Ovary (tissue), 3 donors: ENCODE results near the gene ZBED1.

Experiments
- EP300 ChIP-seq: sonication (generic); formaldehyde crosslinking; IDR thresholded peaks from one replicate; pipeline ENCODE4 v1.6.1; 2017; ENCODE audit warnings: antibody characterized with exemption
- TF ChIP-seq, protein P1 (sequence below), 3 donors: fragments of 450-650 bp in 2 of 3; fragments of 200-600 bp in 1 of 3; IDR thresholded peaks; one replicate each; pipeline versions ENCODE4 v1.5.1 to v1.8.0; 2016 to 2022; ENCODE audit warnings: antibody characterized with exemption in 3 of 3, mild to moderate bottlenecking in 1 of 3
- donor health status: DM: no; HTN: no; CAD: no.

DNA sequence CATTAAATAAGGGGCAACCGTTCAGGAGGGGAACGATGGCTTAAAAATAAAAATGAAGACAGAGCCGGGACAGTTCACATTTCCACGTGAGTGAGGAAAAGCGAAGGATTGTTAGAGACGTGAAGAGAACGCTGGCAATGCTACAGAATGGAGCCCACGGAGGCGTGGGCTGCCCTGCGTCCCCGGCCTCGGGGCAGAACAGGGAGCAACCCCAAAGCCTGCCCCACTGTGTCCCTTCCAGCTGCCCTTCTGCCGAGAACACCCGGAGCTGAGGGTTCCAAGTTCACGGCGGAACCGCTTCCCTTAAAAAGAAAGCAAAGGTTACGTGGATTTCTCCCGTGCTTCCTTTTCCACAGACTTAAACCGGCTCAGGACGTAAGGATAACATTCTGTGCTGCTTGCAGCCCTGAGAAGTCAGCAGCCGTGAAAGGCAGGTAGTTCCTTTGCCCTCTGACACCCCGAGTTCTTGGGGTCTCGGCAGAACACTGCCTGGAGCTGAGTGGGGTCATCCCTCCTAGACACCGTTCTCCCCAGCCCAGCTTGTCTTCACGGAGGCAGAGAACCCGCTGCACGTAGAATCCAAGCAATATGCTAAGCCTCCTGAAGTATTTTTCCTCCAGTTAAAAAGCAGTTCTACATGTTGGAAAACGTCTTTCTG lies 14.2 kb downstream of the ZBED1 start:
- TF ChIP-seq, protein P1, sequence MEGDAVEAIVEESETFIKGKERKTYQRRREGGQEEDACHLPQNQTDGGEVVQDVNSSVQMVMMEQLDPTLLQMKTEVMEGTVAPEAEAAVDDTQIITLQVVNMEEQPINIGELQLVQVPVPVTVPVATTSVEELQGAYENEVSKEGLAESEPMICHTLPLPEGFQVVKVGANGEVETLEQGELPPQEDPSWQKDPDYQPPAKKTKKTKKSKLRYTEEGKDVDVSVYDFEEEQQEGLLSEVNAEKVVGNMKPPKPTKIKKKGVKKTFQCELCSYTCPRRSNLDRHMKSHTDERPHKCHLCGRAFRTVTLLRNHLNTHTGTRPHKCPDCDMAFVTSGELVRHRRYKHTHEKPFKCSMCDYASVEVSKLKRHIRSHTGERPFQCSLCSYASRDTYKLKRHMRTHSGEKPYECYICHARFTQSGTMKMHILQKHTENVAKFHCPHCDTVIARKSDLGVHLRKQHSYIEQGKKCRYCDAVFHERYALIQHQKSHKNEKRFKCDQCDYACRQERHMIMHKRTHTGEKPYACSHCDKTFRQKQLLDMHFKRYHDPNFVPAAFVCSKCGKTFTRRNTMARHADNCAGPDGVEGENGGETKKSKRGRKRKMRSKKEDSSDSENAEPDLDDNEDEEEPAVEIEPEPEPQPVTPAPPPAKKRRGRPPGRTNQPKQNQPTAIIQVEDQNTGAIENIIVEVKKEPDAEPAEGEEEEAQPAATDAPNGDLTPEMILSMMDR (IDR thresholded peaks at IDR 0.05), result no peak
- no peak for TF ChIP-seq EP300
